22Rv1 (cell line): ENCODE results near the gene WDR62.
A peak's percentile ranks its signal among the peaks of the same experiment; 100 is the strongest.

Experiments used
- ZFX ChIP-seq: fragments of 450-650 bp; IDR thresholded peaks from 2 replicates; pipeline ENCODE4 v1.6.1; 2017; ENCODE audit warnings: antibody characterized with exemption, borderline replicate concordance
- TF ChIP-seq, protein P1 (sequence below): fragments of 450-650 bp; IDR thresholded peaks from 2 replicates; pipeline ENCODE4 v1.5.1; 2017; ENCODE audit warnings: mild to moderate bottlenecking

DNA sequence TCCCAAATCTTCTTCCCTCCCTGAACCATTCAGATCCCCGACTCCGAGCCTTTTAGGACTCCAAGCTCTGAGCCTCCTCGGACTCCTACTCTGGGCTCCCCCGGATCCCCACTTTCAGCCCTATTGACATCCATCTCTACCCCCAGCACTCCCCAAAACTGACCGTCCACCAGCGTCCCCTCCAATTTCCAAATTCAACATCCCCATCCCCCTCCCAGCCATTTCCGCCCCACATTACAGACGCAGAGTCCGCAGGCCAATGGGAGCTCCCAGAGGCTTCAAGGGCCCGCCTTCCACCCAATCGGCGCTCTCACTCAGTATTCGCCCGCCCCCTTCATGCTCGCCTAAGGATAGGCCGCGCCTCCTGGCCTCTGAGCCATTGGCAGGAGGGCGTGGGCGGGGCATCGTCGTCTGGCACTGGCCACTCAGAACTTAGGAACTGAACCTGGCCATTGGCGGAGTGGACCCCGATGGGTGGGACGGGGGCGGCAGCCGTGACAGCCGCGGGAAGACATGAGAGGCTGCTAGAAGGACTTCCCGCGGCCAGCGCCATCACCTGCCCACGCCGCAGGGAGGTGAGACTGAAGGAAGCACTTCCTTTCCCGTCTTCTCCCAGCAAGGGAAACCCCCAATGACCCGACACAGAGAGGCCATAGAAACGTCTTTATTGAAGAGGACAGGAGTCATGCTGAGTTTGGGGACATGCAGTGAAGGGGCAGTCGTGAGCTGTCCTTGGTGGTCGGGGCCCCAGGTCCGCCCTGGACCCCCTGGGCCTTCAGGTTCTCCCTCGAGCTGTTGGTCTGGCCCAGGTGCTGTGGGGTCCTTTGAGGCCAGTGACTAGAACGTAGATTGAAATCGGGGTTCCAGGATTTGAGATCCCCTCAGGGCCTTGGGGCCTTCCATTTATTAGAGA lies 40.4 kb upstream of the WDR62 start, which contains the start of gene ALKBH6:
- TF ChIP-seq, protein P1, sequence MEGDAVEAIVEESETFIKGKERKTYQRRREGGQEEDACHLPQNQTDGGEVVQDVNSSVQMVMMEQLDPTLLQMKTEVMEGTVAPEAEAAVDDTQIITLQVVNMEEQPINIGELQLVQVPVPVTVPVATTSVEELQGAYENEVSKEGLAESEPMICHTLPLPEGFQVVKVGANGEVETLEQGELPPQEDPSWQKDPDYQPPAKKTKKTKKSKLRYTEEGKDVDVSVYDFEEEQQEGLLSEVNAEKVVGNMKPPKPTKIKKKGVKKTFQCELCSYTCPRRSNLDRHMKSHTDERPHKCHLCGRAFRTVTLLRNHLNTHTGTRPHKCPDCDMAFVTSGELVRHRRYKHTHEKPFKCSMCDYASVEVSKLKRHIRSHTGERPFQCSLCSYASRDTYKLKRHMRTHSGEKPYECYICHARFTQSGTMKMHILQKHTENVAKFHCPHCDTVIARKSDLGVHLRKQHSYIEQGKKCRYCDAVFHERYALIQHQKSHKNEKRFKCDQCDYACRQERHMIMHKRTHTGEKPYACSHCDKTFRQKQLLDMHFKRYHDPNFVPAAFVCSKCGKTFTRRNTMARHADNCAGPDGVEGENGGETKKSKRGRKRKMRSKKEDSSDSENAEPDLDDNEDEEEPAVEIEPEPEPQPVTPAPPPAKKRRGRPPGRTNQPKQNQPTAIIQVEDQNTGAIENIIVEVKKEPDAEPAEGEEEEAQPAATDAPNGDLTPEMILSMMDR = peak; percentile 15; the same call in 1 of the 2 replicates
- no peak for TF ChIP-seq ZFX
